Measurements from ENCODE around the gene ST6GAL1.

GRCh38 chr3:186935133-186935532 lies 4.8 kb downstream of the ST6GAL1 start:
- TF ChIP-seq CTCF (IDR thresholded peaks at IDR 0.05) (no peak), POLR2A (IDR thresholded peaks at IDR 0.05) (no peak)
